Gastrocnemius medialis (tissue), 4 donors: ENCODE data around the gene POGLUT2. TPM values are rescaled to one million over a fixed set of nuclear protein-coding genes. Genes with fewer than 3 reads are reported as not detected.

ENCODE experiments used
- ATAC-seq, 2 donors: fragments of 150-250 bp; one replicate each; pipeline ENCODE4 v1.9.1; 2016
- DNase-seq, 2 donors: peaks; one replicate each; pipeline ENCODE4 v3.0.0-alpha.2; 2019
- H3K27ac ChIP-seq, 4 donors: fragments of 200-600 bp; sonication (generic); 1 replicate in 1 of 4; 2 replicates in 3 of 4; pipeline ENCODE4 v1.5.1; 2016 to 2018; ENCODE audit warnings: mild to moderate bottlenecking in 2 of 4, moderate library complexity in 1 of 4
- H3K27me3 ChIP-seq, 3 donors: fragments of 200-600 bp; sonication (generic) in 2 of 3; 1 replicate in 1 of 3; 2 replicates in 2 of 3; pipeline versions ENCODE4 v1.5.1 to v1.6.0; 2016 to 2019; ENCODE audit warnings: mild to moderate bottlenecking in 1 of 3, moderate library complexity in 1 of 3
- H3K36me3 ChIP-seq, 2 donors: fragments of 200-600 bp; sonication (generic) in 1 of 2; one replicate each; pipeline ENCODE4 v1.5.1; 2017 to 2018
- H3K4me1 ChIP-seq, 2 donors: fragments of 200-600 bp; sonication (generic) in 1 of 2; one replicate each; pipeline ENCODE4 v1.5.1; 2016 to 2017; ENCODE audit warnings: mild to moderate bottlenecking in 2 of 2
- H3K4me3 ChIP-seq, 4 donors: fragments of 200-600 bp; sonication (generic) in 3 of 4; 1 replicate in 1 of 4; 2 replicates in 3 of 4; pipeline ENCODE4 v1.5.1; 2016 to 2019; ENCODE audit warnings: mild to moderate bottlenecking in 2 of 4
- H3K9me3 ChIP-seq, 3 donors: fragments of 200-600 bp; sonication (generic) in 2 of 3; 1 replicate in 1 of 3; 2 replicates in 2 of 3; pipeline ENCODE4 v1.5.1; 2016 to 2019
- POLR2A ChIP-seq, 2 donors: fragments of 450-650 bp; IDR thresholded peaks; one replicate each; pipeline ENCODE4 v1.6.1; 2017; ENCODE audit warnings: antibody characterized with exemption in 2 of 2, mild to moderate bottlenecking in 2 of 2, moderate library complexity in 2 of 2
- in situ Hi-C, 4 donors: fragments of 200-750 bp; cut with MboI; loops; one replicate each; pipeline versions ENCODE4 v1.15.0 to v1.8.0; 2017; ENCODE audit warnings: low sequenced_read_pairs in 4 of 4
- intact Hi-C: fragments of 100-400 bp; cut with DNase I; formaldehyde crosslinking; loops from one replicate; pipeline ENCODE4 v1.15.1; 2023; ENCODE audit warnings: low total_unique reads
- total RNA-seq, 4 donors: library from RNA; depleted of rRNA; stranded (reverse); fragments of >200 nt; gene quantifications; one replicate each; pipeline versions ENCODE4 v1.1.0 to v1.2.3, GENCODE V29; 2016
- TF ChIP-seq, protein P1 (sequence below), 5 experiments: fragments of 450-650 bp in 3 of 5; fragments of 200-600 bp in 2 of 5; sonication (generic) in 2 of 5; IDR thresholded peaks in 4 of 5; conservative IDR thresholded peaks in 1 of 5; 1 replicate in 4 of 5; 2 replicates in 1 of 5; pipeline ENCODE4 v1.5.1; 2016 to 2019; ENCODE audit warnings: antibody characterized with exemption in 5 of 5, mild to moderate bottlenecking in 3 of 5, moderate library complexity in 3 of 5

POGLUT2 gene
- total RNA-seq, 4 donors from 2014 or later: 0.51 to 0.94 (median 0.80) TPM

DNA sequence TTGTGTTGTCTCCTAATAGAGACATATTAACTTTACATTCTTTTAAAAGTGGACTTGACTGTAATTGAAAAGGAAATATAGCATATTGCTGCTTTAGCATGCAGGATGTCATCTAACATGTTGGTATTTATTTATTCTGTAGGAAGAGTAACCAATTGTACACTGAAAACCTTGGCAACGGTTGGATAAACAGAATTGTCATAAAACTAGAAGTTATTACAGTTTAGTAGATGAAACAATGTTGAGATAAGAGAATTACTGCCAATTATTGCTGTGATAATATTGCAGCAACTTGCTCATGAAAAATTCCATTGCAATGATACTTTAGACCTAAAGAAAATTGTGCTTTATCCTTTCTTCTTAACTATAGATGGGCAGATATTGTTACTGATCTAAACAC lies 39.5 kb upstream of the POGLUT2 start:
- Histone ChIP-seq H3K4me1 (no peaks in the 10 kb centered on the region), H3K9me3 (no peaks in the 10 kb centered on the region), H3K36me3 (peaks cover 0 to 48% of the 10 kb centered on the region in 2 donors), H3K27ac (no peak overlapping the region), H3K27me3 (no peaks in the 10 kb centered on the region), H3K4me3 (no peak overlapping the region)
- DNase-seq: no peak
- in situ Hi-C loops (no loop called here), intact Hi-C loops (no loop called here)
- no peak for ATAC-seq
- TF ChIP-seq, protein P1, sequence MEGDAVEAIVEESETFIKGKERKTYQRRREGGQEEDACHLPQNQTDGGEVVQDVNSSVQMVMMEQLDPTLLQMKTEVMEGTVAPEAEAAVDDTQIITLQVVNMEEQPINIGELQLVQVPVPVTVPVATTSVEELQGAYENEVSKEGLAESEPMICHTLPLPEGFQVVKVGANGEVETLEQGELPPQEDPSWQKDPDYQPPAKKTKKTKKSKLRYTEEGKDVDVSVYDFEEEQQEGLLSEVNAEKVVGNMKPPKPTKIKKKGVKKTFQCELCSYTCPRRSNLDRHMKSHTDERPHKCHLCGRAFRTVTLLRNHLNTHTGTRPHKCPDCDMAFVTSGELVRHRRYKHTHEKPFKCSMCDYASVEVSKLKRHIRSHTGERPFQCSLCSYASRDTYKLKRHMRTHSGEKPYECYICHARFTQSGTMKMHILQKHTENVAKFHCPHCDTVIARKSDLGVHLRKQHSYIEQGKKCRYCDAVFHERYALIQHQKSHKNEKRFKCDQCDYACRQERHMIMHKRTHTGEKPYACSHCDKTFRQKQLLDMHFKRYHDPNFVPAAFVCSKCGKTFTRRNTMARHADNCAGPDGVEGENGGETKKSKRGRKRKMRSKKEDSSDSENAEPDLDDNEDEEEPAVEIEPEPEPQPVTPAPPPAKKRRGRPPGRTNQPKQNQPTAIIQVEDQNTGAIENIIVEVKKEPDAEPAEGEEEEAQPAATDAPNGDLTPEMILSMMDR (IDR thresholded peaks at IDR 0.05 in 4 of 5, conservative IDR thresholded peaks at IDR 0.05 in 1 of 5): no peak
- no peak for TF ChIP-seq POLR2A (IDR thresholded peaks at IDR 0.05)

DNA sequence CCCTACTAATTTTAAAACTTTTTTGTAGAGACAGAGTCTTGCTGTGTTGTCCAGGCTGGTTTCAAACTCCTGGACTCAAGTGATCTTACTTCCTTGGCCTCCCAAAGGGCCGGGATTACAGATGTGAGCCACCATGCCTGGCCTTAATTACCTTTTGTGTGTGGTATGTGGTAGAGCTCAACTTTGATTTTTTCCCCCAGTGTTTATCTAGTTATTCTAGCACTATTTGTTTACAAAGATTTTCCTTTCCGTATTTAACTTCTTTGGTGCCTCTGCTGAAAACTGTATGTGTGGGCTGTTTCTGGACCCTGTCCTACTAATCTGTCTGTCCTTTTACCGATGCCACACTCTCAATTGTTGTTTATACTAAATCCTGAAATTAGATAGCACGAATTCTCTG lies 37.7 kb upstream of the POGLUT2 start:
- no peak for ATAC-seq
- no peak overlapping the region for H3K27ac ChIP-seq
- no peak for DNase-seq
- H3K4me1 ChIP-seq: no peaks in the 10 kb centered on the region
- no peaks in the 10 kb centered on the region for H3K9me3 ChIP-seq
- H3K27me3 ChIP-seq: no peaks in the 10 kb centered on the region
- intact Hi-C loops: no loop called here
- in situ Hi-C loops: no loop called here
- TF ChIP-seq, protein P1 (IDR thresholded peaks at IDR 0.05 in 4 of 5, conservative IDR thresholded peaks at IDR 0.05 in 1 of 5): no peak
- TF ChIP-seq POLR2A (IDR thresholded peaks at IDR 0.05): no peak
- no peak overlapping the region for H3K4me3 ChIP-seq
- peaks cover 0 to 53% of the 10 kb centered on the region in 2 donors for H3K36me3 ChIP-seq

DNA sequence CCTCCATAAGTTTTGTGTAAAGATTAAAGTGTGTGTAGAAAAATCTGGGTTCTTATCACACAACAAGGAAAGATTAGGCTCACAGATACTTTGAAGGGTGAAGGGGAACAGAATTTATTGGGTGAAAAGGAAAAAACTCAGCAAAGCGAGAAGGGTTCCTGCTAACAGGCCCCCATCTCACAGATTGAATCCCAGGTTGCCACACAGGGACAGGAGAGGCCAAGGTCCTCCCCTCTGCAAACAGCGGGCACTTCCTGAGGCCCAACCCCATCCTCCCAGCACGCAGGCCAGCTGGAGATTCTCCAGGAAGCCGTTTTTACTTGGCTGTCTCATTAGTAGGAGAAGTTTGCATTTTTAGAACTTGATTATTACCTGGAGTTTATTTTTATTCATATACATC lies 31.9 kb upstream of the POGLUT2 start:
- Histone ChIP-seq H3K4me3 (no peak overlapping the region), H3K27ac (no peak overlapping the region), H3K36me3 (peaks cover 0 to 46% of the 10 kb centered on the region in 2 donors), H3K27me3 (no peaks in the 10 kb centered on the region), H3K4me1 (no peaks in the 10 kb centered on the region), H3K9me3 (no peaks in the 10 kb centered on the region)
- TF ChIP-seq, protein P1 (IDR thresholded peaks at IDR 0.05 in 4 of 5, conservative IDR thresholded peaks at IDR 0.05 in 1 of 5): no peak
- no peak for TF ChIP-seq POLR2A (IDR thresholded peaks at IDR 0.05)
- in situ Hi-C loops (no loop called here), intact Hi-C loops (no loop called here)
- no peak for DNase-seq
- no peak for ATAC-seq

DNA sequence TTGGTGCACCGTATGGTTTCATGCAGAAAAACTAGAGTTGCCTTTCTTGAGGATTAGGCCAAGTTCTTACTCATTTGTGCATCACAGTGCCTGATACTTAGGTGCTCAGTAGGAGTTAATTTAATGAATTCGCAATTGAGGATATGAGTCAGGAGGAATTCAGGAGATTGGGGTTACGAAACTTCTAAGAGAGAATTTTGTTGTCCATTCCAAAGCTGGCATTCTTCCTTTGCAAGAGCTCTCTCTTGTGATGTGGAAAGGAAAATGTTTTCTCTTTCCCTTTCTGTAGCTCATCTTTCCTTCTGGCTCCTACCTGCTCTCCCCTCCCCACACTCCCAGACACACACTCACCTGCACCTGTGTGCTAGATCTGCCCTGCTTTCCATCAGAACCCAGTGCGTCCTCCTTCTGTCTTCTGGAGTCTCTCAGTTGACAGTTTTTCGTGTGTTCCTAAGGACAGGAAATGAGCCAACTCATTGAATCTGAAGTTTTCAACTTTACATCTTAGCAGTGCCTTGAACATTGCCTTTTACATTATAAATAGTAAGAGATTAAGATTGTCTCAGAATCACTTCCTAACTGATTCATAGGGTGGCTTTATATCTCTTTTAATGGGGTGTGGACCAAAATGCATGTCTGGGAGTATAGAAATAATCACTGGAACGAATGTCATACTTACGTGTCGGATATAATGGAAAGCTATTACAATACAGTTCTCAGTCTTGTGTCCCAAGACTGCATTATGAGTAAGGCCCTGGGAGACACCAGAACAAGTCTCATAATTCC lies 27.3 kb upstream of the POGLUT2 start:
- no peaks in the 10 kb centered on the region for H3K27me3 ChIP-seq
- peaks cover 4 to 51% of the 10 kb centered on the region in 2 donors for H3K36me3 ChIP-seq
- ATAC-seq: no peak
- no peak for DNase-seq
- no peak overlapping the region for H3K4me3 ChIP-seq
- TF ChIP-seq POLR2A (IDR thresholded peaks at IDR 0.05): no peak
- TF ChIP-seq, protein P1 (IDR thresholded peaks at IDR 0.05 in 4 of 5, conservative IDR thresholded peaks at IDR 0.05 in 1 of 5): no peak
- H3K4me1 ChIP-seq: no peaks in the 10 kb centered on the region
- H3K27ac ChIP-seq: no peak overlapping the region
- no peaks in the 10 kb centered on the region for H3K9me3 ChIP-seq
- in situ Hi-C loops: no loop called here
- intact Hi-C loops: no loop called here
